OCI-LY1 (cell line): Measurements from ENCODE around the gene SLC38A6.

Experiments
- H2AFZ ChIP-seq: fragments of 200-600 bp; sonication (generic), shearing (Covaris generic); 2 replicates; pipeline ENCODE4 v1.6.0; 2014; ENCODE audit warnings: antibody characterized with exemption, mild to moderate bottlenecking, low read length
- H3F3A ChIP-seq: fragments of 200-600 bp; sonication (generic), shearing (Covaris generic); 2 replicates; pipeline ENCODE4 v1.6.0; 2014; ENCODE audit warnings: mild to moderate bottlenecking, antibody characterized with exemption, low read length, moderate library complexity; ENCODE audit not compliant: insufficient read depth
- H3K27ac ChIP-seq: fragments of 200-600 bp; sonication (generic); 2 replicates; pipeline ENCODE4 v1.5.1; 2014; ENCODE audit warnings: low read length, mixed run types, mild to moderate bottlenecking, low read depth; ENCODE audit not compliant: poor library complexity, severe bottlenecking
- H3K27me3 ChIP-seq: fragments of 200-600 bp; sonication (generic); 2 replicates; pipeline ENCODE4 v1.6.0; 2014; ENCODE audit warnings: antibody characterized with exemption, mild to moderate bottlenecking, low read length, moderate library complexity; ENCODE audit not compliant: insufficient read depth
- H3K36me3 ChIP-seq: fragments of 200-600 bp; sonication (generic); 2 replicates; pipeline ENCODE4 v1.6.1; 2014; ENCODE audit warnings: mild to moderate bottlenecking, antibody characterized with exemption, low read length, moderate library complexity, mixed read lengths; ENCODE audit not compliant: insufficient read depth
- H3K4me1 ChIP-seq: fragments of 200-600 bp; sonication (generic); 2 replicates; pipeline ENCODE4 v1.5.1; 2014; ENCODE audit warnings: mild to moderate bottlenecking, low read length, moderate library complexity; ENCODE audit not compliant: insufficient read depth, severe bottlenecking
- H3K4me2 ChIP-seq: fragments of 200-600 bp; sonication (generic), shearing (Covaris generic); 2 replicates; pipeline ENCODE4 v1.6.1; 2014; ENCODE audit warnings: low read length
- H3K4me3 ChIP-seq: fragments of 200-600 bp; sonication (generic); 2 replicates; pipeline ENCODE4 v1.5.1; 2014; ENCODE audit warnings: low read length, low read depth, mild to moderate bottlenecking, mixed read lengths; ENCODE audit not compliant: poor library complexity, severe bottlenecking
- H3K79me2 ChIP-seq: fragments of 200-600 bp; shearing (Covaris generic); 2 replicates; pipeline ENCODE4 v1.6.1; 2016; ENCODE audit warnings: mixed run types, low read length, mixed read lengths; ENCODE audit not compliant: insufficient read depth
- H3K9ac ChIP-seq: fragments of 200-600 bp; sonication (generic), shearing (Covaris generic); 2 replicates; pipeline ENCODE4 v1.6.1; 2014; ENCODE audit warnings: mild to moderate bottlenecking, low read length, mixed read lengths
- H3K9me2 ChIP-seq: fragments of 200-600 bp; sonication (generic), shearing (Covaris generic); 2 replicates; pipeline ENCODE4 v1.6.1; 2014; ENCODE audit warnings: low read depth, mild to moderate bottlenecking, low read length, mixed read lengths
- H3K9me3 ChIP-seq: fragments of 200-600 bp; shearing (Covaris generic); 2 replicates; pipeline ENCODE4 v1.6.1; 2014; ENCODE audit warnings: low read length, mixed read lengths
- H4K20me1 ChIP-seq: fragments of 200-600 bp; sonication (generic), shearing (Covaris generic); 2 replicates; pipeline ENCODE4 v1.6.0; 2016; ENCODE audit warnings: mild to moderate bottlenecking, low read length; ENCODE audit not compliant: insufficient read depth
- CTCF ChIP-seq: fragments of 200-600 bp; sonication (generic), shearing (Covaris generic); IDR thresholded peaks from 2 replicates; pipeline ENCODE4 v1.5.1; 2017; ENCODE audit warnings: mild to moderate bottlenecking, antibody characterized with exemption, low read length, moderate library complexity, mixed read lengths
- EZH2 ChIP-seq: fragments of 200-600 bp; sonication (generic), shearing (Covaris generic); IDR thresholded peaks from 2 replicates; pipeline ENCODE4 v1.8.0; 2017; ENCODE audit warnings: borderline replicate concordance, mixed run types, mild to moderate bottlenecking, antibody characterized with exemption, low read length, moderate library complexity, mixed read lengths

The SLC38A6 gene

GRCh38 chr14:60946773-60947172, 34.3 kb upstream of the SLC38A6 start:
- no peak overlapping the region for H3K9ac ChIP-seq
- H2AFZ ChIP-seq = no peak overlapping the region
- no peaks in the 10 kb centered on the region for H3K79me2 ChIP-seq
- TF ChIP-seq EZH2 (no peak), CTCF (no peak)
- H3K36me3 ChIP-seq = no peaks in the 10 kb centered on the region
- no peaks in the 10 kb centered on the region for H4K20me1 ChIP-seq
- H3K9me3 ChIP-seq = no peaks in the 10 kb centered on the region
- no peak overlapping the region for H3K4me3 ChIP-seq
- no peak overlapping the region for H3K27ac ChIP-seq
- no peaks in the 10 kb centered on the region; the same call in 1 of the 2 replicates for H3F3A ChIP-seq
- no peak overlapping the region for H3K4me2 ChIP-seq
- H3K4me1 ChIP-seq = no peaks in the 10 kb centered on the region
- H3K27me3 ChIP-seq = no peaks in the 10 kb centered on the region
- H3K9me2 ChIP-seq = no peaks in the 10 kb centered on the region

- H3K4me2 ChIP-seq = no peak overlapping the region
- H3F3A ChIP-seq = no peaks in the 10 kb centered on the region
- no peaks in the 10 kb centered on the region; the same call in 1 of the 2 replicates for H3K36me3 ChIP-seq
- no peaks in the 10 kb centered on the region for H3K27me3 ChIP-seq
- H3K9me3 ChIP-seq = peaks cover 6% of the 10 kb centered on the region; the same call in 1 of the 2 replicates
- no peaks in the 10 kb centered on the region for H3K9me2 ChIP-seq
- H3K9ac ChIP-seq = no peak overlapping the region
- no peaks in the 10 kb centered on the region for H4K20me1 ChIP-seq
- no peaks in the 10 kb centered on the region for H3K79me2 ChIP-seq
- no peak overlapping the region for H3K4me3 ChIP-seq
- no peak overlapping the region for H2AFZ ChIP-seq
- no peak overlapping the region for H3K27ac ChIP-seq
- H3K4me1 ChIP-seq = no peaks in the 10 kb centered on the region
- no peak for TF ChIP-seq CTCF
- TF ChIP-seq EZH2 = no peak
Observed at GRCh38 chr14:60951776-60952435, 29.1 kb upstream of the SLC38A6 start.

GRCh38 chr14:60956202-60956601, 24.8 kb upstream of the SLC38A6 start:
- Histone ChIP-seq H3K9me2 (no peaks in the 10 kb centered on the region), H3K4me3 (no peak overlapping the region), H3K9me3 (peaks cover 9% of the 10 kb centered on the region; the same call in 1 of the 2 replicates), H4K20me1 (no peaks in the 10 kb centered on the region), H3K9ac (no peak overlapping the region), H3F3A (no peaks in the 10 kb centered on the region), H3K36me3 (no peaks in the 10 kb centered on the region; the same call in 1 of the 2 replicates), H2AFZ (no peak overlapping the region), H3K4me1 (no peaks in the 10 kb centered on the region), H3K79me2 (no peaks in the 10 kb centered on the region), H3K4me2 (no peak overlapping the region), H3K27me3 (no peaks in the 10 kb centered on the region), H3K27ac (no peak overlapping the region)
- no peak for TF ChIP-seq EZH2
- TF ChIP-seq CTCF = no peak
